GM18870 (cell line): ENCODE measurements around the gene CACNA1C.
"Not testable (repeated sequence)": the region's sequence is repeated elsewhere in the genome, so short reads cannot be mapped to it uniquely, and the experiment has no call there.

ENCODE experiments used
- ATAC-seq: cut with Tn5 transposase; IDR thresholded peaks from one replicate; pipeline ENCODE4 v1.9.1; 2021; ENCODE audit warnings: moderate library complexity; ENCODE audit not compliant: unreplicated experiment

CACNA1C gene

DNA sequence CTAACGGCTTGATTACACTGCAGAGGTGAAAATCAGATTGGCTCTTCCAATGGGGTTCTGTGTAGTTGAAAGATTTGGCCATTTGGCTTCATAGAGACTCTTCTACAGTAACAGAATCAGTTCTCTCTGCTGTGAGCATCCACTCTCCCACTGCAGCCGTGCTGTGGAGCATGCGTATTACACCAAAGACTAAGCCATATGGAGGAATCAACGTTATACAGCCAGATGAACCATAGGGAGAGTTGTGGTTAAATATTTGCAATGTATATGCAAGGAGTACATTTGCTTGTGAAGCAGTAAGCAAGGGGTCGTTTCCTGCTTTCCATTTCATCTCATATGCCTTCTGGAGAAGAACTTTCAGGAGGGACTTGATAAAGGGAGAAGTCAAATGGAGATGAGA is 410.9 kb downstream of the CACNA1C start:
- ATAC-seq: no peak

DNA sequence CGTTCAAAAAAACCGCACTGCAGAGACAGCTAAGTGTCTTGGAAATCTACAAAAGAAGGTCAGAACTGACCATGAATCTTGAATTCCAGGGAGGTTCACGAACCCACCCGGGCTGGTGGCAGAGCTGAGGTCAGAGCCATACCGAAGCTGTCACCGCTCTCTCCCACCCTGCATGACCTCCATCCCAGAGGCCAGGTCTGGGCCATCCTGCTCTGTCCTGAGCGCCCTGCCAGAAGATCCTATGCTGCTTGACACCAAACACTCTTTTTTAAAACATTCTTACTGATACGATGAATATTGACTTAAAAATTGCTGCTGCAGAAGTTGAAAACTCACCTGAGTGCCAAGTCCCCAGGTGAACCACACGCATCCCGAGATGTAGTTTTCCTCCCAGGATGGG is 412.9 kb downstream of the CACNA1C start:
- ATAC-seq: no peak

DNA sequence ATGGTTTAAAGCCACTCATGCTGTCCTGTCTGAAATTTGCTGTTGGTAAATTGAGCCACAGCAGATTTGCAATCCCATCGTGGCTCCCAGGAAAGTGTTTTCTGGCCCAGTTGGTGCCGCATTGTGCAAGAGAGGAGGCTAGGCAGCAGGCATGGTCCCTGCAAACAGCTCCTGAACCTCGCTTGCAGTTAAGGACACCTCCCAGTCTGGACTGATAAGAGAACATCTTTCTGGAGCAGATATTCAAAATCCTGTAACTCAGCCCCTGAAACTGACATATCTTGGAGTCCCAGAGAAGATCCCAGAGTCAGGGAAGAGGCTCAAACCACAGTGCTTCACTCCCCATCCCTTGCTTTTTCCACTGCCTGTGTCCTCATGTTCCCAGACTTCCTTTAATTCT is 413.4 kb downstream of the CACNA1C start:
- ATAC-seq: no peak

DNA sequence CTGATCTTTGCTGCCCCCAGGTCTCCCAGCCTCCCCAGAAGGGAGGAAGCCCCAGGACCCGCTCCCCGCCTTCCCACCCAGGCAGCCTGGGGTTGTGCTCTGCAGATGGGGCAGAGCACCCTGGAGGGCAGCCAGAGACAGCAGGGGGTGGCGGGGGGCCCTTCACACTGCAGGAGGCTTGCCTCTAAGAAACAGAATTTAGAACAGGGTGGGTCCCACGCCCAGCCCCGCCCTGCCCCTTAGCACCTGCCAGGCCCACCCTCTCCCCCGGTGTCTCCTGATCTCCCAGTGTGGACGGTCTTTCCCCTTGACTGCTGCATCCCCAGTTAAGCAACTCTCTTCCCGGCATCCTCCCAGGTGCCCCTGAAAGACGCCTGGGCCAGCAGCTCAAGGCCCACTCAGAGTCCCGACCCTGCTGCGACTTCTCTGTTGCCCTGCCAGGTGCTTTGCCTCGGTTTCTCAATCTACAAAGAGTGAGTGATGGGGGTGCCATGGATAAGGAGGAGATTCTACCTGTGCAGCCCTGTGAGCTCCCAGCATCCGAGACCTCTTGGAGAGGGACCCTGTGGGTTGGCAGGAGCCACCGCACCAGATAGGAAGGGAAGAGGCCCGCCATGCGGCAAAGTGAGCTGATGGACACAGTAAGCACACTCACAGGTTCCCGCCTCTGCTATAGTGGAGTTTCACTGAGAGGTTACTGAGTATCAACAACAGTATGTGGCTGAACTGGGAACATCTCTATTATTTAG is 414.8 kb downstream of the CACNA1C start:
- ATAC-seq: no peak

DNA sequence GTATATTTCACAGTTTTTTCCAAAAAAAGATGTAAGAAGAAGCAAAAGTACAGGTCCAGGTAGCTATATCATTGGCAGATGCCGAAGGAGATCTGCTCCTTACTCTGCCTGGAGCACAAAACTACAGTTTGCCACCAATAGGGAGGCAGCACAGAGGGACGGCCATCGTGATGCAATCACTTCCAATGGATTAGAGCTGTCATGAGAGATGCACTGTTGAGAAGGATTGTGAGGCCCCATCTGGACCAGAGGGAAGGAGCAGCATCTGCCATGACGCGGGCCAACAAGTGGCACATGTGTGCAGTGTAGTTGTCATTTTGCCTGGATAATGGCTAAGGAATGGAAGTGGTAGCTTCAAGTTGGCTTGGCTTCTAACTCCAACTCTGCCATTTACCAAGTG is 423.2 kb downstream of the CACNA1C start:
- ATAC-seq: no peak

DNA sequence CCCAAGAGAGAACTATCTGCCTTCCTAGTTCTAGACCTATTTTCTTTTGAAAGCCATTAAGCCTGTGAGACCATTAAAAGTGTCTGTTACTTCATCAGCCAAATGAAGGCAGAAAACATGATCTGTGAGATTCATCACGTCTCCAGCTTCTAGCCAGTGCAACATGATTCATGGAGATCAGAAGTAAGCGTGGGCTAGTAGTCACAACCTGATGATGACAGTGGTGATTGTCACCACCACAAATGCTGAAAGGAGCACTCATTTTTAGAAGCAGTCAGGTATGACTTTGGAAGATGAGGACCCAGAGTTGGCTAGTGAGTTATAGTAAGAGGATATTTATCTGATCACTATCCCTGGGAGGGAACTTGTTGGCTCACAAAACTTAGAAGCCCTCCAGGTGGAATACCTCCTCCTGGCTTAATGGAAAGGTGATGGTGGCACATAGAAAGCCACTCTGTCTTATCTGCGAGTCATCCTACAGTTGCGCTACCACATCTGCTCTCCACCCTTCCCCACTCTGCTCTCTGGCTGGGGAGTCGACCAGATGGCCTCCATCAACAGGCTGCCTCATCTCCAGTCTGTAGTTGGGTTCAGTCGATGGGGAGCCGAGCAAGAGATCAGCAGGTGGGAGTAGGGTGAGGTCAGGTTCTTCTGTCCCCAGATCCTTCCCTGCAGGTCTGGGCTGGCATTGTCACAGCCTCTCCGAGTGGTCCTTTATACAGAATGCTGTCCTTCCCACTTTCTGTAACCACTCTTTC is 424.4 kb downstream of the CACNA1C start:
- ATAC-seq: no peak

DNA sequence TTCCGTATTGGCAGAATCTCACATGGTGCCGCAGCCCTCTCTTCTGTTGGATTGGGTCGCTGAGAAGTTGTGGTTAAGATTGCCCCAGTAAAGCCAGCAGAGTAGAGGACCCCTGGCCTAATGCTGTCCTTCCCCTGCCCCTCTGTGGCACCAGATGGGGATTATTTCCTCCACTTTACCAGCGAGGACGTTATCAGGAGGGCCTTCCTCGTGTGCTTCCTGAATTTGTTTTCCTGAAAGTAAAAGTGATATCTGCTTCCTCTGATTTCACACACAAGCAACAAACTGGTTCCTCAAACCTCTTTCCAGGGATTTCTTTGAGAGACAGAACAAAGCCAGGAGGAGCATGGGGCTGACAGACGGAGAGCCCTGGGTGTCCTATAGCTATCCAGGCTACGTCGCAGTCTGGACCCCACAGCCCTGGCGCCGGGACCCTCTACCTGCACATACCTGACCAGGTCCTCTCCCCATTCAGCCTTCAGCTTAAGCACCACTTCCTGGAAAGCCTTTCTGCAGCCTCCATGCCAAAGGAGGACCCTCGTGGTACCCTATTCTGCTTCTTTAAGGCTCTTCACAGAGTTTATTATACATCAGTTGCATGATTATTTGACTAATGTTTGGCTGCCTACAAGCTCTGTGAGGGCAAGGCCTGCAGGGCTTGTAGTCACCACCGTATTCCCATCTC is 427.2 kb downstream of the CACNA1C start:
- ATAC-seq: no peak

DNA sequence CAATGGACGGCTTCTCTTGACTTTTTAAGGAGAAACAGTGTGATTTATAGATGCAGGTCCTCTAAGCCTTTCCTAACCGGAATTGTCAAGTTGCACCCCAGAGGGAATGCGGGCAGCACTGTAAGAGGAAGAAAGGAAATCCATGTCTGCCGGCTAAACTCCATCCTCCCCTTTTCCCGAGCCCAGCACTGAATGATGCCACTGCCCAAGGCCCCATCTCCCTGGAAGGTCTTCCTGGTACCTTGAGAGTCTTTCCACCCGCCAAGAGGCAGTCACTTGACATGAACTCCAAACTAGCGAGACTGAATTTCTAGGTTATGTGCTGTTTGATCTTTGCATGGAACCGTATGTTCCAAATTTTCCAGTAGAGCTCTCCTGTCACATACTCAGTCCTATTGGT is 428.6 kb downstream of the CACNA1C start:
- no peak for ATAC-seq

DNA sequence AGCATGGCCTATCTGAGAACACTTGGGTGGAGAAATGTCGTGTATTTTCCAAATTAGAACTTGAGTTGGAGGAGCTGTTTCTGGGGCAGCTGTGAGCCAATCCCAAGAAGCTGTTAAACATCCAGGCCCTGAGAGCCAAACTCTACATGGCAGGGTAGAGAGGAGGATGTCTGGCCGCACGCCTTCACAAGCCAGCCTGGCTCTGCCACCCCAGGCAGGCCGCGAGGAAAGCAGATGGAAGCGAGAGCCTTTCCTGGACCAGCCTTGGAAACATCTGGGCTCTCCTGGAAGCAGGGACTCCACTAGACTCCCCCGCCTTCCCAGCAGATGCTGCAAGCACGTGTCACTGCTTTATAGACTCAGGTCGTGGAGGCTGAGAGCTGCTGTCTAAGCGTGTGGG is 429.2 kb downstream of the CACNA1C start:
- no peak for ATAC-seq

DNA sequence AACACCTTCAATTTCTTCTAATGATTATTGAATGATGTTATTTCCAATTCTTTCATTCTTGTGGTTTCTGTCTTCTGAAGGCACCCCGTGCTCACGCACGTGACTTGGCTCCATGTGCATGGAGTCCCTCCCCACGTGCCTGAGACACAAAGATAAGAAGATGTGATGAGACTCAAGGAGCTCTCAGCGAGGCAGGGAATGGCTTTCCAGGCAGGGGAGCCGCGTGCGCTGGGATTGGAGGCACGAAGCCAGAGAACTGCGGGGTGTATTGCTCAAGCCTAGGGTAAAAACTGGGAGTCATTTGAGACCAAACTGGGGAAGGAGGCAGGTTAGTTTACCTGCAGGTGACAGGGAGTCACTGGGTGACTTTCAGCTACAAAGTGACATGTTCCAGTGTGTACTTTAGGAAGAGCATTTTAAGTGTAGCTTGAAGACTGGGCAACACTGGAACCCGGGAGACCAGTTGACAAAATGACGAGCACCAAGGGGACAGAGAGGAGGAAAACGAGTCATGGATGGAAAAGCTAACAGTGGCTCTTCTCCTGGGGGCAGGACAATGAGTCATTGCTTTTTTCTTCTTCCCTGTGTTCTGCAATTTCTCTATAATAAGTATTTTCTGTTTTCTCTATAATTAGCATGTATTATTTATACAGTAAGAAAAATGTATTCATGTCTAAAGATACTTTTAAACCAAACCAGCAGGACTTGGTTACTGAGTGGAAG is 430.3 kb downstream of the CACNA1C start:
- no peak for ATAC-seq

DNA sequence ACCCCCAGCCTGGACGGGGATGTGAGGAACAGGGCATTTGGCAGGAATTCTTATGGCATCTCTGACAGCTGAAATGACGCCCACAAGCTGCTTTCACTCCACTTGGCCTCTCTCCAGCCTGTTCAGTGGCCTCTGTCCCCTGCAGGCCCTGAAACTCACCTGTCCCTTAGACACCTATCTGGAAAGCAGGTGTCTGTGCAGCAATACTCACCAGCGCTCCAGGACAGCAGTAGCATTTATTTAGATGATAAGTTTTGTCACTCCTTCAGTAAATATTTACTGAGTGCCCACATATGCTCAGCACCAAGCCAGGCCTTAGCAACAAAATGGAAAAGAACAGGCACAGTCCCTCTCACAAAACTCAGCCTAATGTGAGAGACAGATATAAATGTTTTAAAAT is 430.9 kb downstream of the CACNA1C start:
- ATAC-seq: no peak

DNA sequence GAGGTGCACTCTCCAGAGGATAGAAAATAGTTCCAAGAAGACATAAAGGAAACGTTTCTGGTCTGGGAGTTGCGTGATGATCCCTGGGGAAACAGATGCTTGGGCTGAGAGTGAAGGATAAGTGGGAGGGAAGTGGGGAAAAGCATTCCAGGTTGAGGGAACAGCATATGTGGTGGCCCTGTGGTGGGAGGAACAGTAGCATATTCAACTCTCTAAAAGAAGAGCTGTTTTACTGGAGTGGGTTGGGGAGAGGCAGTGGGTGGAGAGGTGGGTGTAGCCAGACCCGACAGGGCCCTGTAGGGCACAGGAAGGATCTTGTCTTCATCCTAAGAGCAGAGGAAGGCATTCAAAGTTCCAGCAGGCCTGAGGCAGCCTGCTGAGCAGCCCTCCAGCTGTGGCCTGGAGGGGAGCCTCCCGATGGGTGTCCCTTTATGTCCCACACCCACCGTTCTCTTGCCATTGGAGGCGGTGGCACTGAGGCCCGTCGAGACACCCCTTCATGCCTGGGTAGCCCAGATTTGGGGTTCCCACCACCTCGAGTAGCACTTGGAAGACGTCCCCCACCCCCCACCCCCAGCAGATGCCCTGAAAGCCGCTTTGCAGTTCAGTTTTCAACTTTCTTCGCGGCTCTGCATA is 431.5 kb downstream of the CACNA1C start:
- ATAC-seq: no peak

DNA sequence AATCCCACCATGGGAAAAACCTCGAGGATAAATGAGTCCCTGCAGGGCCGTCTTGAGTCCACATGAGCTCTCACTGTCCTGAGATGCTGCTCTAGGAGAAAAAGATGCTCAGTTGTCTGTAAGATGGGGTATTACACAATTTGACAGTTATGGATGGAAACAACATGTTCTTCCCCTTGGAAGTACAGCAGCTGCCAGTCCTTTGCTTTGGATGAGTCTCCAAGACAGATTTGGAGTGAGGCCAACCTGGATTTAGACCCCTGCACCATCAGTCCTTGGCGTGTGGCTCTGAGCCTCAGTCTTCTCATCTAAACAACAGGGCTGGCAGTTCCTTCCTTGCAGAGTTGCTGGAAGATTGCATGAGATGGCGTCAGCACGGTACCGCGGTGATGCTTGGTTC is 432.9 kb downstream of the CACNA1C start:
- ATAC-seq: no peak

DNA sequence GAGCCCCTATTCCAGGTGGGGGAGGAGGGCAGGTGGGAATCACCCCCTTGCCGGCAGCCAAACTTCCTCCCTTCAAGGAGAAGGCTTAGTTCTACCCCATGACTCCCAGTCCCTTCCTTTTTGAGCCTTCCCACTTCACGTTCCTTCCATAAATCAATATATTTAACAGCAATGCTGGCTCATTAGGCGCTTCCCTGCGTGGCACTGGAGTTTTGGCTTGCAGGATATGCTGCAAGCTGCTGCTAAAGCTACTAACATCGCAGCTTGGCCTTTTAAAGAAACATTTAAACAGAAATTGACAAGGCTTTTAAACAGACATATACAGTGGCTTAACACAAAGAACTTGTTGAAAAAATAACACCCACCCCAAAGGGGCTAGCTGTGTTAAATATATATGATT is 434.0 kb downstream of the CACNA1C start:
- no peak for ATAC-seq

DNA sequence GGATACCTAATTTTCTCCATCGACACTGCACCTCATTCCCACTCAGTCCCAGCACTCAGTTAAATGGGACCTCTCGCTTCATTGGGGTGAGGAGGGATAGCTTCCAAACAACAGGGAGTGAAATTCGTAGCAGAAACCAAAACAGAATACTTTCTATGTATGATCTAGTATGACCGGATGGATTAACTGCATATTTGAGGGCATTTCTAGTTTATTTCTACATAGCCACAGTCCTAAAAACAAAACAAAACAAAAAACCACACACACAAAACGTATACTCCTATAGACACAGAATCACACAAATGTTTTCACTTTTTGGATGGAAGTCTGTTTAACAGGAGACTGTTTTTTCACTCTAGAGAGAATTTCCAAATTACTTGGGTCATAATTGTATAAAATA is 434.5 kb downstream of the CACNA1C start:
- no peak for ATAC-seq

DNA sequence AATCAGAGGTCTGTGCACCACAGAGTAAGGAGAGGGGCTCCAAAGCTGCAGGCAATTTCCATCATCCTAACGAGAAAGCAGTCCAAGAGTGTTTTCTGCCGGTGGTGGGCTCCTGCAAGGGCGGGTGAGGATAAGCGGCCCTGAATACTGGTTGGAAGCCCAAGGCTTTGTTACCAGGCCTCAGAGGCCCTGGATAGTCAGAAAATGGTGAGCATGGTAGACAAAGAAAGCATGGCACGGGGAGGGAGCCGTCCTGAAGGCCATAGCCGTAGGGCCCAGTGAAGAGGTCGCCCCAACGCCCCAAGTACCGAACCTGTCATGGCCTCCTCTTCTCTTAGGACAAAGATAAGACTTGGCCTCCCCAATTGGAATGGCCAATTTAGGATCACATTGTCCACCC is 435.3 kb downstream of the CACNA1C start:
- ATAC-seq: no peak

DNA sequence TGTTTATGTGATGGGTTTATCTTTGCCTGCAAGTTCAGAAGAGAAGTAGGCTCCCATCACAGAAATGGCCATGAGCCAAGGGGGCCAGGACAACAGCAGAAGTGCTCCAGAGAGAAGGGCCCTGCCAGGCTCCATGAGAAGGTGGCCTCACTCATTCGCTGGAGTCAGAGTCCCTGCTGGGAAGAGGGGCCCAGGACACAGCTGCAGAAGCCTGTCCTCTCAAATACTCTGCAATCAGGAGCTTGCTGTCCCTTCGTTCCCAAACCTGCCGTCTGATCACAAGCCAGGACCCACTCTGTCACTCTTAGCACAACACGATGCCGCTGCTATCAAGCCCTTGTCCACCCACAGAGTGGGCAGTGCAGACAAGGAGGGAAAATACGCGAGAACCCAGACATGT is 435.8 kb downstream of the CACNA1C start:
- no peak for ATAC-seq

DNA sequence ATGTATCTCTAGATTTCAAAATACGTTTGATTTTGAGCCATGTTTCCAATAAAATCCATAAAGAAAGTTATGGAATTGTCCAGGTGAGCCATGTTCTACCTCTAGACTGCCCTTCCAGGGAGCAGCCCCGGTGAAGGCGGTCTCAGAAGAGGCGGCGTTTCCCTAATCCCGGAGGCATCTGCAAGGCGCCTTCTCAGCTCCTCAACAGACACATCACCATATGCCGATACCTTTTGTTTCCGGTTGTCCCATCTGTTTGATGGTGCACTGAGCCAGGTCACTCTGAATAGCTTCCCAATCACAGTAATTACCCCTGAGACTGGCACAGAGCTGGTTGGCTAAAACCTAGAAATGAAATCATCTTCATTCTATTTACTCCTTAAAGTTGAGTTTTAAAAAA is 436.5 kb downstream of the CACNA1C start:
- ATAC-seq: no peak

DNA sequence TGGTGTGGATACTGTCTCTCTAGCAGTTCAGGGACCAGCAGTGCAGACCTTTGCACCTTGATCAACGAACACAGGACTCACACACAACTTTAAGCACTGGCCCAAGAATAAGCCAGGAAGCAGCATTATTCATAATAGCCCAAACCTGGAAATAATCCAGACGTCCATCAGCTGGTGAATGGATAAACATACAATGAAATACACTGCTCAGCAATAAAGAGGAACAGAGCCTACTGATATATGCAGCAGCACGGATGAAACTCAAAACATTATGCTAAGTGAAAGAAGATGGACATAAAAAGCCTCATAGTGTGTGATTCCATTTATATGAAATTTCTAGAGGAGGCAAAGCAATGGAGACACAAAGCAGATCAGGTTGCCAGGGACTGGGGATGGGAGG is 438.0 kb downstream of the CACNA1C start:
- ATAC-seq: no peak

DNA sequence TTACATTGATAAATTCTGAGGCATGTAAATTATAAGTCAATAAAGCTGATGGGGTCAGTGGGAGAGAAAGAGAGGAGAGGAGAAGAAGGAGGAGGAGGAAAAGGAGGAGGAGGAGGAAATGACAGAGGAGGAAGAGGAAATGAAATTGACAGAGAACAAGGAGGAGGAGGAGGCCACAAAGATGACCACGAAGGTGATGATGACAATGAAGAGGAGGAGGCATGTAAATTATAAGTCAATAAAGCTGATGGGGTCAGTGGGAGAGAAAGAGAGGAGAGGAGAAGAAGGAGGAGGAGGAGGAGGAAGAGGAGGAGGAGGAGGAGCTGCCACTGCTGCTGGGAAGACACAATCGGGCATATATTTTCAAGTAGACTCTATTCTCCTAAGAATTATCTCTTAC is 438.6 kb downstream of the CACNA1C start:
- ATAC-seq: not testable (repeated sequence)

DNA sequence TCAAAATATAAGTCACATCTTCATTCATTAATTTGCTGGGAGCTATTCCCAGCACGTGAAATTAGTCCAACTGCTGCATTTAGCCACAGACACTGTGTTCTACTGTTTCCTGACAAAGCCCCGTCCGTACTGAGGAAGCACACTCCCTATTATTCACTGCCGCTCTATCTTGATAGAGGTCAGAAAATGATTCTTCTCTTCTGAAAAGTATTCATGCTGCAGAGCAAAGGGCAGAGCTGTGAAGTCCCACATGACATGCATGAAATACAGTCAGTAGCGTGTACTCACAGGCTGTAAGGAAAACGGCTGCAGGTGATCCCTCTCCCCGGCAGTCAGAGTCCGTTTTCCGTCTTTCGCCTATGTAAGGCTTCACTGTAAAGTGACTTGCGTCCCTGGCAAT is 439.4 kb downstream of the CACNA1C start:
- ATAC-seq: no peak
